ENCODE measurements around the gene A2M.

A2M gene

GRCh38 chr12:9135903-9136310, 20.2 kb upstream of the A2M start:
- Histone ChIP-seq H3K27ac (ENCODE audit: low read length) (no peak overlapping the region), H3K9ac (ENCODE audit: low read length in 2 of 2) (no peak overlapping the region), H3K4me3 (ENCODE audit: low read length in 2 of 2) (no peak overlapping the region), H3K4me1 (ENCODE audit: control insufficient read depth, insufficient read depth, low read length) (no peaks in the 10 kb centered on the region), H3K36me3 (ENCODE audit: control insufficient read depth in 2 of 2, insufficient read depth in 2 of 2, low read length in 2 of 2) (no peaks in the 10 kb centered on the region), H3K27me3 (ENCODE audit: control insufficient read depth in 1 of 2, insufficient read depth in 2 of 2, low read length in 2 of 2) (no peaks in the 10 kb centered on the region), H3K9me3 (ENCODE audit: control insufficient read depth in 2 of 2, low read length in 2 of 2) (no peaks in the 10 kb centered on the region)

DNA sequence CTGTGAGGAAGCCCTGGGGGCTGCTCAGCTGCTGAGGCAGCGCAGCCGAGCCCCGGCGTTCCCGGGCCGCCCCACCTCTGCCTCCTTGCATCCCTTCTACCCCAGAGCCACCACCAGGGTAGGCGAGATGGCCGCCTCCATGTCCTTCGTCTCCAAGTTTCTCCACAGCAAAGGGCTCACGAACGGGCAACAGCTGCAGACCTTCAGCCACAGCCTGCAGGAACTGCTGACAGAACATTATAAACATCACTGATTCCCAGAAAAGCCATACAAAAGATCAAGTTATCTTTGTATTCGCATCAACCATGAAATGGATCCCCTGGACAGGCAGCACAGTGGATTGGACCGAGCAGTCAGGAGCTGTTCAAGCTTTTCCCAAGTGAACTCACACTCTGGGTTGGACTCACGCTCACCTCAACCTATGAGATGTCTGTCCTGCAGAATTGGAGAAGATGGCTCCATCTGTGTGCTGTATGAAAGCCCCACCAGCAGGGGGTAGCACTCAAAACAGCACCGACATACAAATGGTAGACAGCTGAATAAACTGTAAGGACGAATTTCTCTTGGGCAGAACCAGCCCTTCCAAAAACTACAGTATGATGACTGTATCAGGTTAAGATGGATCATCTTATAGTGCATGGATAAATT, 19.4 kb upstream of the A2M start:
- Histone ChIP-seq H3K4me1 (ENCODE audit: control insufficient read depth, insufficient read depth, low read length) (no peaks in the 10 kb centered on the region), H3K27me3 (ENCODE audit: control insufficient read depth in 1 of 2, insufficient read depth in 2 of 2, low read length in 2 of 2) (no peaks in the 10 kb centered on the region), H3K4me3 (ENCODE audit: low read length in 2 of 2) (no peak overlapping the region), H3K9me3 (ENCODE audit: control insufficient read depth in 2 of 2, low read length in 2 of 2) (no peaks in the 10 kb centered on the region), H3K27ac (ENCODE audit: low read length) (no peak overlapping the region), H3K9ac (ENCODE audit: low read length in 2 of 2) (no peak overlapping the region), H3K36me3 (ENCODE audit: control insufficient read depth in 2 of 2, insufficient read depth in 2 of 2, low read length in 2 of 2) (no peaks in the 10 kb centered on the region)

DNA sequence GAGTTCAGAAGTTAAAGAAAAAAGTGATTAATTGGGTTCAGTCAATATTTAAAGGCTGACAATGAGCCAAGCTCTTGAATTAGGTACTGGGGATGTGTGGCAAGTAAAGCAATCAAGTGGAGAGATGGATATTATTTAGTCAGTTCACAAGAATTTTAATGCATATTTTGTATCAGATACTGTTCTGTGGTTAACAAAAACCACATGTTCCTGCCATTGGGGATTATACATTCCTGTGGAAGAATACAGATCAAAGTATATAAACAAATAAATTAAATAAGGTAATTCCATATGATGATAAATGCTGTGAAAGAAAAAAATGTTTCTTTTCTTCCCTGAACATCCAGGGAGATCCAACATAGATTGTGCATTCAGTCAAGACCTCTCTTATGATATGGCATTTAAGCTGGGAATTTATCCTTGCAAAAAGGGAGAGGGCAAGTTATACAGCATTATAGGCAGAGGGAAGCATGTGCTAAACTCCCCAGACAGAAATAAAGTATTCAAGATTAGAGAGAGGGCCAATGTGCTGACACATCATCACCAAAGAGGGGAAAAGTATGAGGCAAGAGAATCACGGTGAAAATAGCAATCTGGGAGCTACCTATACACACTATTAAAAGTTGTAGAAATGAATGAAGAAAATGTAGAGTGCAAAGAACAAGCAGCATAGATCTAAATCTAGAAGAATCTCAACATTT, 17.6 kb upstream of the A2M start:
- no peaks in the 10 kb centered on the region for H3K9me3 ChIP-seq (ENCODE audit: control insufficient read depth in 2 of 2, low read length in 2 of 2)
- no peaks in the 10 kb centered on the region for H3K36me3 ChIP-seq (ENCODE audit: control insufficient read depth in 2 of 2, insufficient read depth in 2 of 2, low read length in 2 of 2)
- H3K4me1 ChIP-seq (ENCODE audit: control insufficient read depth, insufficient read depth, low read length), result no peaks in the 10 kb centered on the region
- no peak overlapping the region for H3K4me3 ChIP-seq (ENCODE audit: low read length in 2 of 2)
- no peaks in the 10 kb centered on the region for H3K27me3 ChIP-seq (ENCODE audit: control insufficient read depth in 1 of 2, insufficient read depth in 2 of 2, low read length in 2 of 2)
- no peak overlapping the region for H3K27ac ChIP-seq (ENCODE audit: low read length)
- no peak overlapping the region for H3K9ac ChIP-seq (ENCODE audit: low read length in 2 of 2)

DNA sequence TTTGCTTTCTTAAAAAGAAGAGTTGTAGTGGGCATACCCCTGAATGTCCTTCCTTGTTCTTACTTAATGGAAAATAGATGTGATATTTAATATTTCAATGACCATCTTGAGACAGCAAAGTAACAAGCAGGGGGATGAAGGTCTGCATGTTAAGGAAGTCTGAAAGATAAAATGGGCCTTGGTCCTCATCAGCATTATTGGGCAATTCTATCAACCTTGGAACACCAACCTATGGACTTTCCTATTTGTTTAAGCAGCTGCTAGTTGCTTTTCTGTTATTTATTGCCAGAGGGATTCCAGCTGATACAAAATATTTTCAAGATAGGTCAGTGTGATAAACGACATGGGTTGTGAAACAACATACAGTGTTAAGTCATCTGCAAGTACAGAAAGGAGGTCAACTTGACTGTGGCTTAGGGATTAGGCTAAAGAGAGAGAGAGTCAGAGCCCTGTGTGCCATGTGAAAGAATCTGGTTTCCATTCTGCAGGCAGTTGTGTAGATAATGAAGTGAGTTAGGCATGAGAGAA, 16.4 kb upstream of the A2M start:
- no peaks in the 10 kb centered on the region for H3K36me3 ChIP-seq (ENCODE audit: control insufficient read depth in 2 of 2, insufficient read depth in 2 of 2, low read length in 2 of 2)
- H3K9ac ChIP-seq (ENCODE audit: low read length in 2 of 2), result no peak overlapping the region
- no peaks in the 10 kb centered on the region for H3K9me3 ChIP-seq (ENCODE audit: control insufficient read depth in 2 of 2, low read length in 2 of 2)
- H3K4me3 ChIP-seq (ENCODE audit: low read length in 2 of 2), result no peak overlapping the region
- no peaks in the 10 kb centered on the region for H3K27me3 ChIP-seq (ENCODE audit: control insufficient read depth in 1 of 2, insufficient read depth in 2 of 2, low read length in 2 of 2)
- H3K27ac ChIP-seq (ENCODE audit: low read length), result no peak overlapping the region
- H3K4me1 ChIP-seq (ENCODE audit: control insufficient read depth, insufficient read depth, low read length), result no peaks in the 10 kb centered on the region

DNA sequence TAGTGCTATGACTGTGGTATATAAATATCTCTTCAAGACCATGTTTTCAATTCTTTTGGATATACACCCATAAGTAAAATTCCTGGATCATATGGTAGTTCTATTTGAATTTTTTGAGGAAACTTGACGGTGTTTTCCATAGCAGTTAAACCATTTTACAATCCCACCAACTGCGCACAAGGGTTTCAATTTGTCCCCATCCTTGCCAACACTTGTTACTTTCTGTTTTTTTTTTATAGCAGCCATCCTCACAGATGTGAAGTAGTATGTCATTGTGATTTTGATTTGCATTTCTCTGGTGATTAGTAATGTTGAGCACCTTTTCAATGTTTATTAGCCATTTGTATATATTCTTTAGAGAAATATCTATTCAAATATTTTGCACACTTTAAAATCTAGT, 14.5 kb upstream of the A2M start:
- Histone ChIP-seq H3K4me3 (ENCODE audit: low read length in 2 of 2) (no peak overlapping the region), H3K27me3 (ENCODE audit: control insufficient read depth in 1 of 2, insufficient read depth in 2 of 2, low read length in 2 of 2) (no peaks in the 10 kb centered on the region), H3K9ac (ENCODE audit: low read length in 2 of 2) (no peak overlapping the region), H3K27ac (ENCODE audit: low read length) (no peak overlapping the region), H3K9me3 (ENCODE audit: control insufficient read depth in 2 of 2, low read length in 2 of 2) (no peaks in the 10 kb centered on the region), H3K4me1 (ENCODE audit: control insufficient read depth, insufficient read depth, low read length) (no peaks in the 10 kb centered on the region), H3K36me3 (ENCODE audit: control insufficient read depth in 2 of 2, insufficient read depth in 2 of 2, low read length in 2 of 2) (no peaks in the 10 kb centered on the region)

DNA sequence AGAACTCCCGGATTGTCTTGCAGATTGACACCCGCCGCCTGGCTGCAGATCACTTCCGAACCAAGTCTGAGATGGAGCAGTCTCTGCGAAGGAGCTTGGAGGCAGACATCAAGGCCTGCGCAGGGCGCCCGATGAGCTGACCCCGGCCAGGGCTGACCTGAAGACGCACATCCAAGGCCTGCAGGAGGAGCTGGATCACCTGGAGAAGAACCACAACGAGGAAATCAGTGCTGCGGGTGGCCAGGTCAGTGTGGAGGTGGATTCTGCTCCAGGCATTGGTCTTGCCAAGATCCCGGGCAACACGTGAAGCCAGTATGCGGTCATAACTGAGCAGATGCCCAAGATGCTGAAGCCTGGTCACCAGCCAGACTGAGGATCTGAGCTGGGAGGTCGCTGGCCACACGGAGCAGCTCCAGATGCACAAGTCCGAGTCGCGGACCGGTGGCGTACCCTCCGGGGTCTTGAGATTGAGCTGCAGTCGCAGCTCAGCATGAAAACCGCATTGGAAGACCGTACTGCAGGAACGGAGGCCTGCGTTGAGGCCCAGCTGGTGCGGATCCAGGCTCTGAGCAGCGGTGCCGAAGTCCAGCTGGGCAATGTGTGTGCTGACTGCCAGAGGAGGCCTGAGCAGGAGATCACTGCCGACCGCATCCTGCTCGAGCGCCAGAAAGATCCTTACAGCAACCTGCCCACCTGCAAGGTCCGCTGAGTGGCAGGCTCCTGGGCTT, 12.4 kb upstream of the A2M start:
- Histone ChIP-seq H3K9me3 (ENCODE audit: control insufficient read depth in 2 of 2, low read length in 2 of 2) (no peaks in the 10 kb centered on the region), H3K27ac (ENCODE audit: low read length) (no peak overlapping the region), H3K36me3 (ENCODE audit: control insufficient read depth in 2 of 2, insufficient read depth in 2 of 2, low read length in 2 of 2) (no peaks in the 10 kb centered on the region), H3K27me3 (ENCODE audit: control insufficient read depth in 1 of 2, insufficient read depth in 2 of 2, low read length in 2 of 2) (no peaks in the 10 kb centered on the region), H3K9ac (ENCODE audit: low read length in 2 of 2) (no peak overlapping the region), H3K4me3 (ENCODE audit: low read length in 2 of 2) (no peak overlapping the region), H3K4me1 (ENCODE audit: control insufficient read depth, insufficient read depth, low read length) (peaks cover 8% of the 10 kb centered on the region)

DNA sequence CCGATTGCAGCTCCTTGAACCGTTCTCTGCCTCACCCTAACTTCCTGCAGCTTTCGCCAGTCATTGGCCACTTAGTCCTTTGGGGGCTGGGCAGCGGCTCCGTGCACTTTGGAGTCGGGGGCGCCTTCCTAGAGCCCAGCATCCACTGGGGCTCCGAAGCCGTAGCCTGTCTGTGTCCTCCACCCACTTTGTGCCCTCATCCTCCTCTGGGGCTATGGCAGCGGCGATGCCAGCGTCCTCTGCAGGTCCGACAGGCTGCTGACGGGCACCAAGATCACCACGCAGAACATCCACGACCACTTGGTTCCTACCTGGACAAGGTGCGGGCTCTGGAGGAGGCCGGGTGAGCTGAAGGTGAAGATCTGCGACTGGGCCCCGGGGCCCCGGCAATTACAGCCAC, 11.8 kb upstream of the A2M start:
- peaks cover 8% of the 10 kb centered on the region for H3K4me1 ChIP-seq (ENCODE audit: control insufficient read depth, insufficient read depth, low read length)
- H3K4me3 ChIP-seq (ENCODE audit: low read length in 2 of 2), result no peak overlapping the region
- no peaks in the 10 kb centered on the region for H3K36me3 ChIP-seq (ENCODE audit: control insufficient read depth in 2 of 2, insufficient read depth in 2 of 2, low read length in 2 of 2)
- H3K9me3 ChIP-seq (ENCODE audit: control insufficient read depth in 2 of 2, low read length in 2 of 2), result no peaks in the 10 kb centered on the region
- H3K9ac ChIP-seq (ENCODE audit: low read length in 2 of 2), result no peak overlapping the region
- H3K27ac ChIP-seq (ENCODE audit: low read length), result no peak overlapping the region
- H3K27me3 ChIP-seq (ENCODE audit: control insufficient read depth in 1 of 2, insufficient read depth in 2 of 2, low read length in 2 of 2), result no peaks in the 10 kb centered on the region

DNA sequence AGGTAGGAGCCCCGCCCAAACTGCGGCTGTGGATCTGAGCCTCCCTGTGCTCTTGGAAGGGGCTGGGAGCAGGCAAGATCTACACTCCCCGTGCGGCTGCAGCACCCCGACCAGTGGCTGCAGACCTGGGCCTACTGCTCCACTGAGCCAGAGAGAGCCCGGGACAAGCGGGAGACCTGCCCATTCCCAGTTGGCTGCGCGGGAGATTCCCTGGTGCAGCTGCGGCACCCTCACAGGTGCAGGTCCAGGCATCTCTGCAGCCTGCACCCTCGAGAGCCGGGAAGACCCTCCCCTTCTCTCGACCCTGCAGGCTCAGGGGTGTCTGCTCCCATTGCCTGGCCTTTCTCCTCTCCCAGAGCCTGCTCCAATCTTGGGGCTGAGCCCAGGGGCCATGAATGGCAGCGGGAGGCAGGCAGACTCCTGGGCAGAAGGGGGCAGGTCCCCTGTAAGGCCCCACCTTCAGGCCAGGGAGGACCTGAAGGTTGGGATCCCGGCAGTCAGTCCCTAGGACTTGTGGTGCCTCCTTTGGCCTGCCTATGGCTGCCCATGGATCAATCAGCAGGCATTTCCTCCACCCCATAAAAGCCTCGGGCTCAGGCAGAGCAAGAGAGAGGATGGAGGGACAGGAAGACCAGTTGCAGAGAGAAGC, 8.8 kb upstream of the A2M start:
- H3K9ac ChIP-seq (ENCODE audit: low read length in 2 of 2), result no peak overlapping the region
- H3K4me3 ChIP-seq (ENCODE audit: low read length in 2 of 2), result peak overlapping the region in 1 of 2 donors; percentile 30
- no peak overlapping the region for H3K27ac ChIP-seq (ENCODE audit: low read length)
- H3K9me3 ChIP-seq (ENCODE audit: control insufficient read depth in 2 of 2, low read length in 2 of 2), result no peaks in the 10 kb centered on the region
- peaks cover 8% of the 10 kb centered on the region for H3K4me1 ChIP-seq (ENCODE audit: control insufficient read depth, insufficient read depth, low read length)
- H3K36me3 ChIP-seq (ENCODE audit: control insufficient read depth in 2 of 2, insufficient read depth in 2 of 2, low read length in 2 of 2), result no peaks in the 10 kb centered on the region
- no peaks in the 10 kb centered on the region for H3K27me3 ChIP-seq (ENCODE audit: control insufficient read depth in 1 of 2, insufficient read depth in 2 of 2, low read length in 2 of 2)

- Histone ChIP-seq H3K4me3 (ENCODE audit: low read length in 2 of 2) (peak overlapping the region in 1 of 2 donors; percentile 30), H3K36me3 (ENCODE audit: control insufficient read depth in 2 of 2, insufficient read depth in 2 of 2, low read length in 2 of 2) (no peaks in the 10 kb centered on the region), H3K27me3 (ENCODE audit: control insufficient read depth in 1 of 2, insufficient read depth in 2 of 2, low read length in 2 of 2) (no peaks in the 10 kb centered on the region), H3K9ac (ENCODE audit: low read length in 2 of 2) (no peak overlapping the region), H3K9me3 (ENCODE audit: control insufficient read depth in 2 of 2, low read length in 2 of 2) (no peaks in the 10 kb centered on the region), H3K4me1 (ENCODE audit: control insufficient read depth, insufficient read depth, low read length) (peaks cover 8% of the 10 kb centered on the region), H3K27ac (ENCODE audit: low read length) (no peak overlapping the region)
These were observed 8.2 kb upstream of the A2M start for GRCh38 chr12:9123781-9124382.

GRCh38 chr12:9122091-9122609, 6.4 kb upstream of the A2M start:
- Histone ChIP-seq H3K9ac (ENCODE audit: low read length in 2 of 2) (no peak overlapping the region), H3K4me3 (ENCODE audit: low read length in 2 of 2) (peak overlapping the region in 1 of 2 donors; percentile 16), H3K9me3 (ENCODE audit: control insufficient read depth in 2 of 2, low read length in 2 of 2) (no peaks in the 10 kb centered on the region), H3K27me3 (ENCODE audit: control insufficient read depth in 1 of 2, insufficient read depth in 2 of 2, low read length in 2 of 2) (no peaks in the 10 kb centered on the region), H3K27ac (ENCODE audit: low read length) (no peak overlapping the region), H3K4me1 (ENCODE audit: control insufficient read depth, insufficient read depth, low read length) (peaks cover 17% of the 10 kb centered on the region), H3K36me3 (ENCODE audit: control insufficient read depth in 2 of 2, insufficient read depth in 2 of 2, low read length in 2 of 2) (no peaks in the 10 kb centered on the region)

Data from stomach smooth muscle (tissue), 2 donors.